Erythroblast (primary cell): ENCODE data around the gene C1QTNF5.

ENCODE experiments used
- GATA1 ChIP-seq: IDR thresholded peaks from 2 replicates; pipeline ENCODE4 v1.6.1; 2011; ENCODE audit warnings: low read depth, mild to moderate bottlenecking, control low read depth, low read length, moderate library complexity
- POLR2A ChIP-seq: IDR thresholded peaks from 2 replicates; pipeline ENCODE4 v1.6.1; 2011; ENCODE audit warnings: mild to moderate bottlenecking, low read length

DNA sequence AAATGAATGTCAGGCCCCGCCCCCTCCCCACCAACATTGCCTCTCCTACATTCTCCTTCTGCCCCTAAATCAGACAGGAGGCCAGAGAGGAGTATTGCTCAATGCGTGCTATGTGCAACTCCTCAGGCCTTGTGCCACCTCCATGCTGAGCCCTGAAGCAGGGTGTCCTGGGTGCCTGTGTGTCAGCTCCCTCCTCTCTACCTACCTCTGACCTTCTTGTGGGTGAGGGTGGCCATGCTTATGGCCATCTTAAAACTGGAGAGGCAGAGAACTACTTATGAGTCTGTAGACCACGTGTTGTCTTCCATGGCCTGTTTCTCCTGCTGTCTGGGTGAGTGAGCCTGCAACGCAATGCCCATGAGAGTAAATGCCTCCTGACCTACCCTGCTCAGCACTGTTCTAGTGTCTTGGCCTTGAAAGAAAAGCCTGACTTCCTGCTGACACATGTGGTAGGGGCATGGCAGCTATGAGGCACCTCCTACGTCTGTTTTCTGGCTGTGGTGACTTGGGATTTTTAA lies 34.3 kb downstream of the C1QTNF5 start:
- TF ChIP-seq POLR2A (no peak), GATA1 (no peak)
